GM10266 (cell line): ENCODE data around the gene PTPRZ1.

Experiments used
- DNase-seq: peaks from one replicate; pipeline ENCODE4 v3.0.0; 2012; ENCODE audit errors: extremely low spot score
- CTCF ChIP-seq: IDR thresholded peaks from 2 replicates; pipeline ENCODE4 v1.5.1; 2012; ENCODE audit warnings: mild to moderate bottlenecking, low read depth; ENCODE audit not compliant: control insufficient read depth, insufficient read depth; ENCODE audit errors: missing control alignments

The PTPRZ1 gene

GRCh38 chr7:121932768-121933167, 59.8 kb downstream of the PTPRZ1 start:
- no peak for DNase-seq
- TF ChIP-seq CTCF: no peak

- DNase-seq: no peak
- no peak for TF ChIP-seq CTCF
Observed at GRCh38 chr7:121936951-121937623, 64.1 kb downstream of the PTPRZ1 start.

GRCh38 chr7:121938429-121938996, 65.6 kb downstream of the PTPRZ1 start:
- no peak for TF ChIP-seq CTCF
- DNase-seq: no peak

GRCh38 chr7:121940918-121941317, 68.0 kb downstream of the PTPRZ1 start:
- no peak for DNase-seq
- no peak for TF ChIP-seq CTCF

GRCh38 chr7:121941830-121942229, 68.9 kb downstream of the PTPRZ1 start:
- TF ChIP-seq CTCF: no peak

GRCh38 chr7:121945066-121945465, 72.1 kb downstream of the PTPRZ1 start:
- DNase-seq: no peak
- no peak for TF ChIP-seq CTCF

More at GRCh38 chr7:121941830-121942229, 68.9 kb downstream of the PTPRZ1 start:
- DNase-seq: no peak

GRCh38 chr7:121945480-121946236, 72.7 kb downstream of the PTPRZ1 start:
- no peak for TF ChIP-seq CTCF
- no peak for DNase-seq
